ENCODE data around the gene SPOCK1. TPM values are rescaled to one million over a fixed set of nuclear protein-coding genes. Genes with fewer than 3 reads are reported as not detected.
A peak's percentile ranks its signal among the peaks of the same experiment; 100 is the strongest.

Gene SPOCK1
- total RNA-seq, 1 experiment from 2014 or later, result 58.9 TPM

DNA sequence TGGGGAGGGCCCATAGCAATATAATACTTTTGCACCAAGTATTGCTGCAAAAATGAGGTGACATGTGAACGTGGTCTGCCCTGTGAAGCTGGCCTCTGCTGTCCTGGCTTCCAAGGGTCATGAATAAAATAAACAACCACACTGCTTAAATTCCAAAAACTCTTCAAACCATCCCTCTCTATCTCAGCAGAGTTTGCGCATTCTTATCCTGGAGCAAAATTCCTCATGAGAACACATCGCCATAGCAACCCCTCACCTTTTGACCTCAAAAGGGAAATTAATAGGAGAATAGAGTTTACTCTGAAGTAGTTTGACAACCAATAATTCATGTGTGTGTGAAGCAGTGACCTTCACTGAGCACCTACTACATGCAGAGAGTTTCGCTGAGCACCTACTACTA, 342.9 kb downstream of the SPOCK1 start:
- DNase-seq (ENCODE audit: low read depth), result peak; percentile 17

DNA sequence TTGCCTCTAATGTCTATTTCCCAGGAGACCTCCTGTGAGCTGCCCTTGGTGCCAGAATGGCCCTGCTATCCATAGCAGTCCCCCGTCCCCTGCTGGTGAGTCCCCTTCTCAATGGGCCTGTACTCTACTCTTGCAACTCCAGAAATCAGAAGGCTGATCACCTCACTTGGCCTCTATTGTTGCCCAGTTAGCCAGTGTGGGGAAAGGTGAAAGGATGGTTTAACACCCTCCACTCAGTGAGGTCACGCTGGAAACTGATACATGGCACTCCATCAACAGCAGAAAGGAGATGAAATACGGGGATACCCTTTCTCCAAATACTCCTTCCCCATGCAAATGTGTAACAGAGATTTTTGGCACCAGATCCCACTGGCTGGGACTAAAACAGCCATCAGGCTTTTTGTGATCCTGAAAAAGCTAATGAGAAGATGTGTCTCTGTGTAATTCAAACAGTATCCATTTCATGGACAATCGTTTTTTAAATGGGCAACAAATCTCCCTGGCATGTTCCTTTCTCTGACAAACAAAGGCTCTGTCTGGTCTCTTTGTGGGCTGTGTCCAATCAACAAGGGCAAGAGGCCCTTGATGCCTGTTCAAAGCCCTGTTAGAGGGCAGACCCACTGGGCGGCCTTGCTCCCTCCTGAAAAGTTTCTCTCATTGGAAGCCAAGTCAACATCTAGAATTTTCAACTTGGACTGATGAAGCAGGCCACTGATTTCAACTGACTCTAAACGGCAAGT, 343.7 kb downstream of the SPOCK1 start:
- DNase-seq (ENCODE audit: low read depth), result no peak

DNA sequence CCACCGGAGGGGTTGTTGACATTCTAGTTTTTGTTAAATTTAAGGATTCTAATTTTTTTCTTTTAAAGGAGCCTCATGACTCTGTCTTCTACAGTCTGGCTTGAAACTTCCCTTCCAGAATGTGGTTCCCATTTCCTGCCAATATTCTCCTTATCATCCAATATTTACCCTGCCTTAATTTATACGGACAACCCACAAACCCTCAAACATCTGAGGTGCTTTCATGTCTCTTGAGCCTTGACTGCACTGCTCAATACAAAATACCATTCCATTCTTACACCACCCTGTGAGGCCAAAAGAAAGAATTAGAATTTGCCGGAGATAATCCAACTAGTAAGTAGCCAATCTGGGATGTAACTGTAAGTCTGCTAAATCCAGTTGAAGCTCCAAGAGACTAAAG, 346.5 kb downstream of the SPOCK1 start:
- DNase-seq (ENCODE audit: low read depth), result no peak

DNA sequence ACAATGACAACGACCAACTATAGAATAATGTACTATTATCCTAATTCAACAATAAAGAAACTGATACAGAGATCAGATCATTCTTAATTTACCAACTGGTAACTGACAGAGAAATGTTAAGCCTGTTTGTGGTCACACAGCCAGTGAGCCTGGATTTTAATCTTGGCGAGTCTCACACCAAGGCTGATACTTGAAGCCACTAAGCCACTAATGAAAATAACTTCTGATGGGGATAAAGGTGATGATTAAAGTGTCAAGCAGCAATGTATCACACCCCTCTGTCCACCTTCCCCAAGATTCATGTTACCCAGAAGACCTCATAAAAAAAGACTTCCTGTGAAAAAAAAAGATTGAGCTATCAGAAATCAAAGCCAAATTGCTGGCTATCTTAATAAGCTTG, 350.5 kb downstream of the SPOCK1 start:
- no peak for DNase-seq (ENCODE audit: low read depth)

DNA sequence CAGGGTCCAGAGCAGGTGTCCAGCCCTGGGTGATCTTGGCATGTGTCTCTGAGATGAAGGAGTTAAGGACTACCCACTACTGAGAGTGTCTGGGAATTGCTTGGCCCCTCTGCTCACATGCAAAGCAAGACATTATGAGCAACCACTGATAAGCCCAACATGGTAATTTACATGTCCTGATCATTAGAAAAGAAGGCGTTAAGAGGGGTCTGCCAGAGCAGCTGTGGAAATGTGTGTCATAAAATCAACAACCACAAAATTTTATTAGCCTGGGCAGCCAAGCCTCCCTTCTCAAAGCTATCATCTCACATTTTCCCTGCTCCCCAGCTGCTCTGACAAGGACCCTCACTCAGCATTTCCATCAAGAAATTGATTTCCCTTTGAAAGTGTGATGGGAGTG, 351.0 kb downstream of the SPOCK1 start:
- no peak for DNase-seq (ENCODE audit: low read depth)

DNA sequence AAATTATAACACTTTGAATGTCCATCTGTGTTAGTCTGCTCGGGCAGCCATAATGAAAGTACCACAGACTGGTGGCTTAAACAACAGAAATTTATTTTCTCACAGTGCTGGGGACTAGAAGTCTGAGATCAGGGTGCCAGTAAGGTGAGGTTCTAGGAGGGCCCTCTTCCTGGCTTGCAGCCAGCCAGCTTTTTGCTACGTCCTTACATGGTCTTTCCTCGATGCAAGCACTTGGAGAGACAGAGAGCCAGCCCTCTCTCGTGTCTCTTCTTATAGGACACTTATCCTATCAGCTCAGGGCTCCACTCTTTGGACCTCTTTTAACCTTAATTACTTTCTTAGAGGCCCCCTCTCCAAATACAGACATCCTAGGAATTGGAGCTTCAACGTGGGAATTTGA, 351.8 kb downstream of the SPOCK1 start:
- no peak for DNase-seq (ENCODE audit: low read depth)

DNA sequence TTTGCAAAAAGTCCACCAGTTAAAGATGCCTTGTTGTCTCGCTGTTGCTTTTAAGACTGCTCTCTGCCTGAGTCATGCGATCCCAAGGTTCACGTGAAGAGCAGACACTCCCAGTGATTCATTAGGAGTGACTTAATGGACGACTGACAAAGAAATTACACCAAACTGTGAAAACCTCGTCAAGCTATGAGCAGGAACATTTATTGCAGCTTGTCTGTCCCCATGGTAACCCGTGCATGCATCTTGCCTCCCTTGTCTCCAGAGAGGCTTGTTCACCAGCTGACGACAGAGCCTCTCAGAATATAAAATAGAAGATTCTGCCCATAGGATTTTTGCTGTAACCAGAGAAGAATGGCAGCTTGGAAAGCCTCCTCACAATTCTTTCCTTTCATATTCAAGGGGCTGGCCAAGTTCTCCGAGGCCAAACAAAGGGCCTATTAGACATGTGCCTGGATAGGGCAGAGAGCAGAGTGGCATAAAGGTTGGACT, 352.7 kb downstream of the SPOCK1 start:
- DNase-seq (ENCODE audit: low read depth), result peak; percentile 92

DNA sequence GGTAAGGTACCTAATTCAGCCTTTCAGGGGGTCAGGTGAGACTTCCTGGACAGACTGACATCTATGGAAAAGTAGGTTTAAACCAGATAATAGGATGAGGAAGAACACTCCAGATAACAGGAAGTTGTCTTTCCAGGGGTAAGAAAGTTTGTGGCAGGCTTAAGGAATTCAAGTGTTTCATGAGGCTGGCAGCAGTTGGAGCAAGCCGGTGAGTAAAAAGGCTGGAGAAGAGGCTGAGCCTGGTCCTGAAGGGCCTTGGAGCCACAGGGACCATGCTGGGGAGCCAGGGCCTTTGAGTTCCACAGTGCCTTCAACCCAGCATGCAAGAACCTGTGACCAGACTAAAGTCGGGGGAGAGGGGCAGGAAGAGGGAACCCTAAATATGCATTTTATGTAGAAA, 353.4 kb downstream of the SPOCK1 start:
- no peak for DNase-seq (ENCODE audit: low read depth)

DNA sequence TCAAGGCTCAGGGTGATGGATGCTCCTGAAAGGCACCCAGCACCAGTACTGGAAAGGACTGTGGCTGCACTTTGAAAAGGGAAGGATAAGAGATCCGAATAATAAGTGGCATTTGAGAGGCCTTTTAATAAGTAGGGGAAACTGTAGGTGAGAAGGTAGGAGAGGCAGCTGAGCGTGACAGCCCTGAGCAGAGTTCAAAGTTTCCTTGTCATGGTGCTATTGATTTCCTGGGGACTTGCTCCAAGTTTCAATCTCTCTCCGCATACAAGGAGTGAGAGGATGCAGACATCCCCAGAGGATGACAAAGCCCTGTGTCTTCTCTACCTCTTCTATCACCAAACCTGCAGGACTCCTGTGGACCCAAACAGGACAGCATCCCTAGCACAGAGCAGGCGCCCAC, 354.5 kb downstream of the SPOCK1 start:
- DNase-seq (ENCODE audit: low read depth), result no peak

DNA sequence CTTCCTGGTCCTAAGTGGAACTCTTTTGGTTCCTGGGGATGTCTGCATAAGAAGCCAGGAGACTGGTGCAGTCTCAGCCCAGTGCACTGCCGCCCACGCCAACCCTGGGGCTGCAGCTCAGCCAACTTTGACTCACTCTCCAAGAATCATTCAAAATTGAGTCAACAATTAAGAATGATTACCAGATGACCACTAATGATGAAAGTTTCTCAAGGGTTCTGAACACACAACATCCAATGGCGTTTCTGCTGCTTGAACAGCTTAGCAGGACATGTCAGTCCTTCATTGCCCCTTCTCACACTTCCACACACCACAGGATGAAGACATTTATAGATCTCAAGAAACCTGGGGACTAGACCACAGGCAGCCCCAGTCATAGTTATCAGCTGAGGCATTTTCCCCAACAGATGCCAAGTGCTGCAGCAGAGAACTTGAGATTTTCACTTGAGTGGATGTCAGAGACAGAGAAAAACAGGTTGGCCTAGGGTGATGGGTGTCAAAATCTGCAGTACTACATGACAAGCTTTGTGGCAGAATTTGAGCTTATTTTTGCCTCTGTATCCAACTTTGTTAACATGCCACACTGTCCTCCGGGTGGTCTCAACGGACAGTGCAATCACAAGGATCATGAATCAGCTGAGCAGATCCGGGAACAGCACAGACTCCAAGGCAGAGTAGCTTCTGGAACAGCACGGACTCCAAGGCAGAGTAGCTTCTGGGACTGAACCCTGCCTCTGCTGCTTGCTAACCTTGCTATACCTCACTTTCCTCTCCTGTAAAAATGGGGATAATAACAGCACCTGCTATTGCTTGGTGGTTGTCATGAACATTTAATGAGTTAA, 356.1 kb downstream of the SPOCK1 start:
- DNase-seq (ENCODE audit: low read depth), result peak; percentile 89

DNA sequence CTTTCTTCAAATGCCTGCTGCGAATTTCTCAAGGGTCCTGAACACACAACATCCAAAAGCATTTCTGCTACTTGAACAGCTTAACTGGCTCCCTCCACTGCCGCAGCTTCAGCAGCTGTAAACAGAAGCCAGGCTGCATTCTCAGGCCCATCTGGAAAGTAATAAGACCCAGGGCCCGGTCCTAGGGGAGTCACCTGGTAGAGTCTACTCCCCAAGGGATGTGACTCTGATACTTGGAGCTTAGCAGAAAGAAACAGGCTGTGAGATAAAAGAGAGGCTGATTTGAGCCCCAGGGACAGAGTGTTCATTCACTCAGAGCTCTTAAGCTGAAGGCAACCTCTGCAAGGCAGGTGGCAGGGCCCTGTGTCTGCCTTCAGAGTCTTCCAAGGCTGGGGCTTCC, 356.8 kb downstream of the SPOCK1 start:
- DNase-seq (ENCODE audit: low read depth), result no peak

DNA sequence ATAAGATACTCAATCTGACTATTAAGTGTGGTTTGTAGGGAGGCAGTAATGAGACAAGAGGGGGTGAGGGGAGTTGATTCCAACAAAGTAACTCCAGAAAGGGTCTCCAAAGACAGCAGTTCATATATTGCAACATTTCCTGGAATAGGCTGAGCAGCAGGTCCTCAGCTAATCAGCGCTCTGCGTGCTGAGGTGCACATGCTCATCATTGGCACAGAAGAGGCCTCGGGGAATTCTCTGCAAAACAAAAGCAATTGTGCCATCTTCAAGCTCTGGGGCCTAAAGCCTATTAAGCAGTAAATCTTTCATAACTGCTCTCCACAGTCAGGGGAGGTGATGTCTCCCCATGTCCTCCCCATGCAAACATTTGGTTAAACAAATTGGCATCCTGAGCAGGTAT, 357.3 kb downstream of the SPOCK1 start:
- peak; percentile 51 for DNase-seq (ENCODE audit: low read depth)

DNA sequence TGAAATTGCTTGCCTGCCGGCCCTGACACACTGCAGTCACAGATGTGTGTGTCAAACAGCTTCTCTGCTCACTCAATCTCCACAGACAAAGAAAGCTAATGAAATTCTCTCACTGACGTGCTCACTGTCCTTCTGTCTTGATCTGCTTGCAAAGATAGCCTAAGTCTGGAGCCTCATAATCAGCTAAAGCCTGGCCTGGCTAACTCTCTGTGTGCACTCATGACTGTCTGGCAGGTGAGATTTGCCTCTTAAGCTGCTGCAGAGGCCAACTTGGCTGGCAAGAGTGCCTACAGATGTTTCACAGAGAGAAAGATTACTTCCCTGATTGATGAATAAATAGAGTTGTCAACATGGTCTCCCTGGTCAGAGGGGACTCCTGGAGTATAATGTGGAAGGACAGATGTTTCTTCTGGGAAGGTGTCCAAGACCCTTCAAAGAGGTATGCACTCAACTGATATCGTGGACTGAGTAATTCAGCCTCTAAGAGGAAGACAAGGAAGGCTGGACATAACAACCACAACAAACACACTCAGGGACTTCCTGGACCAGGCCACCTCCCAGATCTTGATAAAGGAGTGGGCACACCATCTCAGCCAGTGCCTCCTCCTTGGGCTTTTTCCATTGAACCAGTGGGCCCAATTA, 362.0 kb downstream of the SPOCK1 start:
- peak; percentile 45 for DNase-seq (ENCODE audit: low read depth)

DNA sequence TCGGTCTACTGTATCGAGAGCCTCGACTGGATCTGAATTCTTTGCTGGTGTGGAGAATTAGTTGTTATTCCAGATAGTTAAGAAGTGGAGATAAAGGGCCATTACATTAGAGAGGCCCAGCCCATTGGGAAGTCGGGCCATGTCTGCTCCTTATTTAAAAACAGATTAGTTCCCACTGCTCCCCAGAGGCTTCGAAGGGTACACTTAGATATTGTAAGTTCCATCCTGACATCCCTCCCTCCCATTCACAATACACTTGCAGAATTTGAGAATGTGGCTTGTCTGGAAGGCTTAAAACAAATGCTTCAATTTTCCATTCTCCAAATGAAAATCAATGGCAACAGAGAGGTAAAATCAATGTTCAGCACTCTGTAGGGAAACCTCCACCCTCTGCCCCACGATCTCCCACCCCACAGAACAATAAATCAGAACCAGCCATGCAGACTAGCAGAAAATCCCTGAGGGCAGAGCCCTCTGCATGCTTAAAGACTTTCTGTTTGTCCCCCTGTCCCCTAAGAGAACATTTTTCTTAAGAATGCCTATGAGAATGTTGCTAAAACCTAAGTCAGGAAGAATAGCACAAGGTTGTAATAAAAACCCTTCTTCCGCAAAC, 364.1 kb downstream of the SPOCK1 start:
- no peak for DNase-seq (ENCODE audit: low read depth)

DNA sequence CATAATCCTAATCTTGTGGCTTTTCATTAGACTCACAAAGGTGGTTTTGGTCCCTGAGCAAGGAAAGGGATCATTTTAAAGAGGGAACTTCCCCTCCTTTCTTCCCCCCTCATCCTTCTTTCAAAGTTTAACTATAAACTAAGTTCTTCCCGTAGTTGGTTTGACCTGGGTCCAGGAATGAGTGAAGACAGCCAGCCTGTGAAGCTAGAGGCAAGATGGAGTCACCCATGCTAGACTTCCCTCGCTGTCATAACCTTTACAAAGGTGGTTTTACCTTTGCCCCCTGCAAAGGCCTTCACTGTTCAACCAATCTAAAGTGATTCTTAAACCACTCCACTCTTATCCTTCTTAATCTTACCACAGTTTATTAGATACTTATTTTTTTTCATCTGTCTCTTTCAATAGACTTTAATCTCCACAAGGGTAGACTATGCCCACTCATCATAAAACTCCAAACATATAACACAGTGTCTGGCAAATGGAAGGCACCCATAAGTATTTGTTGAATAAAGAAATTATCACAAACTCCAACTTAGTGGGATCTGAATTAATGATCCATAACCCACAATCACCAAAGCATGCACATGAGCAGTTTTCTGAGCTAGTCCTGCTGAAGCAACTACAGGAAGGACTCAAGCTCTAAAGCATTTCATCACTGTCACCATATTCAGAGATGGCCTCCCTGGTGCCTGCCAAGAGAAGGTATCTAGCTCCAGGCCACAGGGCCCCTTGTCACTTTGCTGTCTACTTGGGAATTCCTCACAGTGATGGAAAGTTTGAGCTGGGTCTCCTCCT, 369.0 kb downstream of the SPOCK1 start:
- DNase-seq (ENCODE audit: low read depth), result no peak

DNA sequence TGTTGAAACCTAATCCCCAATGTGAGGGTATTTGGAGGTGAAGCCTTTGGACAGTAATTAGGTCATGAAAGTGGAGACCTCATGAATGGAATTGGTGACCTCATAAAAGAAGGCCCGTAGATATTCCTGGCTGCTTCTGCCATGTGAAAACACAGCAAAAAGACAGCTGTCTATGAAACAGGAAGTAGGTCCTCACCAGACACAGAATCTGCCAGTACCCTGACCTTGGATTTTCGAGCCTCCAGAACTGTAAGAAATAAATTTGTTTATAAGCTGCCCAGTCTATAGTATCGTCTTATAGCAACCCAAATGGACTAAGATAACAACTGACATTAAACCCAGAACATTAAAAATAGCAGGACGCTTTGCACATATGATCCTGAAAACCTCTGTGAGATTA, 371.1 kb downstream of the SPOCK1 start:
- no peak for DNase-seq (ENCODE audit: low read depth)

DNA sequence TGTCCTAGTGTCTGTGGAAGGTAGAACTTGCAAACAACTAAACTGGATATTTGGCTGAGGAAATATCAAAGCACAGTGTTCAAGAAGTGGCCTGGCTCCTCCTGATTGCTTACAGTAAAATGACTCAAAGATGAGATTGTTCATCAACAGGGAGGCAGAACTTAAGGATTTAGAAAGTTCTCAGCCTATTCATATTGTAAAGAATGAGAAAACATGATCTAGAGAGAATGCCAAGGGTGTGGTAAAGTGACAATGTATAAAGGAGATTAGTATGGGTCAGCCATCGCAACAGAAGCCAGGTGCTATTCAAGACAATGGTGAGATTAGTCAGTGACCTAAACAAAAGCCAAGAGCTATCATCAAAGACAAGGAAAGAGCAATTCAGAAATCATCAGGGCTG, 372.3 kb downstream of the SPOCK1 start:
- DNase-seq (ENCODE audit: low read depth), result no peak

DNA sequence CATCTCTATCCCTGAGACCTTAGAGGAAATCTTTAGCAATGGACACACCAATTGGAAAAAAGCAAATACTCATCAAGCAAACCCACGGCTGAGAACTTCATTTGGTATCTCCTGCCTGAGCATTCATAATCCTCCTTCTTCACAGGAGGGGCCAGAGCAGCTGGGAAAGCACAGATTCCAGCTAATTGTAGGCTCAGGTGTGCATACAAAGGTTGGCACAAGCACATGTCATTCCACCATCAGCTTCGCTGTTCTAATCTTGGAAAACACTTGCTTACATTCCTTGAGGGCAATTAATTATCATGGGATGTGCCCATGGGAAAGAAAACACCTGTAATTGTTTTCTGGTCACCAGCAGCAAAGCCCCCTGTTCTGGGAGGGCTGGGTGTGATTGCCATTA, 376.6 kb downstream of the SPOCK1 start:
- no peak for DNase-seq (ENCODE audit: low read depth)

DNA sequence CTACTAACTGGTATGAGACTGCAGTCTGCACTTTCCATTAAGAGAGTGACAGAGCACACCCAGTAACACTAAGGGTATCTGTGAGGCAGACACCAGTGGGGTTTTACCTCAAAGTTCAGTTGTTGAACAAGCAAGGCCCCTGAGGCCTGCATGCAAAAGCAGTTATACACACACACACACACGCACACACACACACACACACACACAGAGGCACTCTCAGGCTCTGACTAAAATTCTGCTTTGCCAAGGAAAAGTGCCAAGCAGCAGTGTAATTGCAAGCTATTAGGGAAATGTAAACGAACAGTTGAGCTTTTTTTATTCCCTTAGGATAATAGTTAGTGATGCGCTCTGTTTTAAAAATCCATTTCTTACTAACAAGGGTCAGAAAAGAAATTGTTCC, 377.1 kb downstream of the SPOCK1 start:
- no peak for DNase-seq (ENCODE audit: low read depth)

DNA sequence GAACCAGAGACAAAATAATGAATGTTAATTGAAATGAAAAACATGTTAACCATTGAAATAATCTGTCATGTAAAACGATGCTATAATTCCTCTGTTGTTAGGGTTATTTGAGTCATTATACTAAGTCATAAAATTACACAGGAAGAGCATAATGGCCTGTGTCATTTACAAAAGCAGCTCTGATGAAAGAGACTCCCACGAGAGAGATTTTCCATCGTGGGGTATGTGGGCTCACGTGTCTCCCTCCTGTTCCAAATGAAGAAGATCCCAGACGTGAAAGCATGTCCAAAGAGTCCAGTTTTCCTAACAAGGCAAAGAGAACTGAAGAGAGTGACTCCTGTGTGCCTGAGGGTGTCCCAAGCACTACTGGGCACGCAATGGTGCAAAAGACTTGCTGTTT, 379.8 kb downstream of the SPOCK1 start:
- DNase-seq (ENCODE audit: low read depth), result no peak

DNA sequence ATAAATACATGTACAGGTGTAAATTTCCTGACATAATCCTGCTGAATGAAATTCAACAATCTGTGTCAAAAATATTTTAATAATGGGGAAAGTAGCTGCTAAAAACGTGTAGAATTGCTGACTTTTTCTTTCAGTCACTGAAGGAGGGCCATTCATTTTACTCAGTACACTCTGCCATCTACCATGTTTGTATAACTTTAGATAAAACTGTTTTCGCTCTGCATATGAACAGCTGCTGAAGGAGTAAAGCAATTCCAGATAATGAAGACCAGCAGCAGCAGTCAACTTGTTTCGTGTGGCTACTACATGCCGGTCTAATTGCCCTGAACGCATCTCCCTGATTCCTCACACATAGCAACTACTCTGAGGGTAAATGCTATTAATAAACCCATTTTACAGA, 380.5 kb downstream of the SPOCK1 start:
- DNase-seq (ENCODE audit: low read depth), result no peak

Data from RPMI7951 (cell line).